Breast epithelium (tissue), 3 donors: ENCODE measurements around the gene GLIS1.

Experiments used
- POLR2AphosphoS5 ChIP-seq, 3 donors: sonication (generic); formaldehyde crosslinking; IDR thresholded peaks; one replicate each; pipeline ENCODE4 v1.6.1; 2017; ENCODE audit warnings: antibody characterized with exemption in 3 of 3
- TF ChIP-seq, protein P1 (sequence below), 3 donors: fragments of 450-650 bp; IDR thresholded peaks; one replicate each; pipeline ENCODE4 v1.5.1; 2016 to 2017; ENCODE audit warnings: antibody characterized with exemption in 3 of 3, mild to moderate bottlenecking in 3 of 3, moderate library complexity in 3 of 3

DNA sequence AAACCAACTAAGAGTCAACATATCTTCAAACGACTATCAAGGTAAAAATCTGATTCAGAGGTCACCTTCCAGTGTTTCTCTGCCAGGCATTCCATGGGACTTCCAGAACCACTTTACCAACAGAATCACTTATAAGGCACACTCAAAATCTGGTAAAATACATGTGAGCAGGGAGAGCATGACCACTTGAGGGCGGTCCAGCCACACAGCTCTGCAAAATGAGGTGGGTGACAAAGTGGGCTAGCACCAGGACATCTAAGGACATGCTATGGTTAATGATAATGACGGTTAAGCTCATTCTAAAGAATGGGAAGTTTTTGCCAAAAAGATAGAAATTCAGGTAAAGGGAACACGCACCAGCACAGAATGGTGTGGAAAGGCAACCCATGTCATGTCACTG is 24.5 kb upstream of the GLIS1 start:
- no peak for TF ChIP-seq POLR2AphosphoS5 (IDR thresholded peaks at IDR 0.05)
- TF ChIP-seq, protein P1, sequence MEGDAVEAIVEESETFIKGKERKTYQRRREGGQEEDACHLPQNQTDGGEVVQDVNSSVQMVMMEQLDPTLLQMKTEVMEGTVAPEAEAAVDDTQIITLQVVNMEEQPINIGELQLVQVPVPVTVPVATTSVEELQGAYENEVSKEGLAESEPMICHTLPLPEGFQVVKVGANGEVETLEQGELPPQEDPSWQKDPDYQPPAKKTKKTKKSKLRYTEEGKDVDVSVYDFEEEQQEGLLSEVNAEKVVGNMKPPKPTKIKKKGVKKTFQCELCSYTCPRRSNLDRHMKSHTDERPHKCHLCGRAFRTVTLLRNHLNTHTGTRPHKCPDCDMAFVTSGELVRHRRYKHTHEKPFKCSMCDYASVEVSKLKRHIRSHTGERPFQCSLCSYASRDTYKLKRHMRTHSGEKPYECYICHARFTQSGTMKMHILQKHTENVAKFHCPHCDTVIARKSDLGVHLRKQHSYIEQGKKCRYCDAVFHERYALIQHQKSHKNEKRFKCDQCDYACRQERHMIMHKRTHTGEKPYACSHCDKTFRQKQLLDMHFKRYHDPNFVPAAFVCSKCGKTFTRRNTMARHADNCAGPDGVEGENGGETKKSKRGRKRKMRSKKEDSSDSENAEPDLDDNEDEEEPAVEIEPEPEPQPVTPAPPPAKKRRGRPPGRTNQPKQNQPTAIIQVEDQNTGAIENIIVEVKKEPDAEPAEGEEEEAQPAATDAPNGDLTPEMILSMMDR (IDR thresholded peaks at IDR 0.05) = no peak
